H1 (cell line): ENCODE measurements around the gene ADAMTS17. TPM values are rescaled to one million over a fixed set of nuclear protein-coding genes. Genes with fewer than 3 reads are reported as not detected.

Experiments
- CTCF ChIA-PET: fragments of 300-600 bp; sonication (Branson Sonifier 250); formaldehyde crosslinking; loops from one replicate; lab custom pipeline; 2021; ENCODE audit not compliant: partially characterized antibody; lab: Charles Lee
- POLR2A ChIA-PET: fragments of 300-600 bp; sonication (Branson Sonifier 250); formaldehyde crosslinking; loops from one replicate; lab custom pipeline; 2021; ENCODE audit warnings: inconsistent platforms; ENCODE audit not compliant: partially characterized antibody; lab: Charles Lee
- DNase-seq, 2 experiments: peaks; one replicate each; pipeline versions ENCODE4 v3.0.0 to v3.0.0-alpha.2; 2010 to 2022; ENCODE audit warnings: low spot score in 2 of 2, low read depth in 1 of 2, mixed read lengths in 1 of 2
- FAIRE-seq: peaks from 2 replicates; lab custom pipeline; 2011; peaks lifted over from hg19 to GRCh38; lab: Jason Lieb, UNC
- H2AFZ ChIP-seq: 2 replicates; pipeline ENCODE4 v1.8.1; 2012; ENCODE audit warnings: low read length, inconsistent platforms
- H2AK5ac ChIP-seq: 2 replicates; pipeline ENCODE4 v1.6.1; 2013; ENCODE audit warnings: low read depth, low read length
- H2BK120ac ChIP-seq: replicated peaks from 2 replicates; pipeline ENCODE3; 2013; ENCODE audit warnings: low read depth, low read length, inconsistent platforms
- H2BK12ac ChIP-seq: 2 replicates; pipeline ENCODE4 v1.6.1; 2013; ENCODE audit warnings: low read depth, low read length
- H2BK15ac ChIP-seq: 2 replicates; pipeline ENCODE4 v1.6.1; 2013; ENCODE audit warnings: low read length
- H2BK20ac ChIP-seq: 2 replicates; pipeline ENCODE4 v1.6.1; 2013; ENCODE audit warnings: low read length
- H2BK5ac ChIP-seq: 2 replicates; pipeline ENCODE4 v1.6.1; 2013; ENCODE audit warnings: low read depth, low read length
- H3K14ac ChIP-seq: 2 replicates; pipeline ENCODE4 v1.6.1; 2013; ENCODE audit warnings: inconsistent platforms; ENCODE audit not compliant: insufficient read length
- H3K18ac ChIP-seq: 2 replicates; pipeline ENCODE4 v1.6.1; 2013; ENCODE audit warnings: low read length; ENCODE audit errors: extremely low read depth
- H3K23ac ChIP-seq: 2 replicates; pipeline ENCODE4 v1.6.1; 2013; ENCODE audit warnings: inconsistent platforms; ENCODE audit not compliant: insufficient read length
- H3K23me2 ChIP-seq: 2 replicates; pipeline ENCODE4 v1.6.1; 2013; ENCODE audit warnings: low read depth, low read length
- H3K27ac ChIP-seq: 2 replicates; pipeline ENCODE4 v1.6.1; 2011; ENCODE audit warnings: low read depth, low read length, inconsistent platforms
- H3K27me3 ChIP-seq, 4 experiments: replicated peaks in 1 of 4; 1 replicate in 1 of 4; 2 replicates in 3 of 4; pipeline versions ENCODE4 v1.6.1 to v1.8.1; 2011 to 2013; ENCODE audit warnings: low read length in 3 of 4, mild to moderate bottlenecking in 3 of 4, inconsistent platforms in 2 of 4, mixed read lengths in 2 of 4, moderate library complexity in 1 of 4; ENCODE audit not compliant: control insufficient read depth in 3 of 4, insufficient read depth in 3 of 4; ENCODE audit errors: extremely low read depth in 1 of 4
- H3K36me3 ChIP-seq, 4 experiments: 2 replicates each; pipeline versions ENCODE4 v1.6.1 to v1.8.1; 2011 to 2013; ENCODE audit warnings: mild to moderate bottlenecking in 4 of 4, low read length in 3 of 4, moderate library complexity in 2 of 4, control low read depth in 1 of 4, inconsistent platforms in 1 of 4; ENCODE audit not compliant: insufficient read depth in 4 of 4, control insufficient read depth in 2 of 4
- H3K4ac ChIP-seq: replicated peaks from 2 replicates; pipeline ENCODE3; 2013; ENCODE audit warnings: low read length, low read depth, mixed read lengths, inconsistent platforms; ENCODE audit not compliant: insufficient read length
- H3K4me1 ChIP-seq, 4 experiments: replicated peaks in 1 of 4; 1 replicate in 1 of 4; 2 replicates in 3 of 4; pipeline versions ENCODE4 v1.6.1 to v1.8.1; 2011 to 2013; ENCODE audit warnings: low read length in 3 of 4, inconsistent platforms in 2 of 4, mixed read lengths in 1 of 4; ENCODE audit not compliant: insufficient read depth in 4 of 4, control insufficient read depth in 3 of 4
- H3K4me2 ChIP-seq, 2 experiments: 2 replicates each; pipeline versions ENCODE4 v1.6.1 to v1.8.1; 2011 to 2013; ENCODE audit warnings: low read depth in 2 of 2, low read length in 2 of 2, control low read depth in 1 of 2, inconsistent platforms in 1 of 2, mild to moderate bottlenecking in 1 of 2; ENCODE audit not compliant: insufficient read depth in 1 of 2
- H3K4me3 ChIP-seq, 4 experiments: fragments of 200-600, 300-600 bp in 1 of 4; sonication (generic), shearing (Covaris generic), sonication (Bioruptor Twin) in 1 of 4; 2 replicates each; pipeline versions ENCODE4 v1.5.1 to v1.8.1; 2011 to 2016; ENCODE audit warnings: low read length in 4 of 4, low read depth in 3 of 4, control low read depth in 2 of 4, inconsistent platforms in 2 of 4, mild to moderate bottlenecking in 2 of 4, mixed read lengths in 1 of 4, moderate library complexity in 1 of 4; ENCODE audit not compliant: insufficient read depth in 2 of 4; ENCODE audit errors: extremely low read depth in 1 of 4
- H3K56ac ChIP-seq: replicated peaks from 2 replicates; pipeline ENCODE3; 2013; ENCODE audit warnings: low read depth, mild to moderate bottlenecking, mixed read lengths, low read length, inconsistent platforms; ENCODE audit not compliant: insufficient read length
- H3K79me1 ChIP-seq: 2 replicates; pipeline ENCODE4 v1.6.1; 2013; ENCODE audit warnings: low read depth, low read length, control low read depth
- H3K79me2 ChIP-seq, 2 experiments: 2 replicates each; pipeline versions ENCODE4 v1.6.1 to v1.8.1; 2012 to 2013; ENCODE audit warnings: low read length in 2 of 2, mild to moderate bottlenecking in 2 of 2, inconsistent platforms in 1 of 2; ENCODE audit not compliant: insufficient read depth in 2 of 2, control insufficient read depth in 1 of 2
- H3K9ac ChIP-seq, 4 experiments: replicated peaks in 1 of 4; 1 replicate in 1 of 4; 2 replicates in 3 of 4; pipeline versions ENCODE4 v1.6.1 to v1.8.1; 2011 to 2013; ENCODE audit warnings: low read depth in 3 of 4, low read length in 3 of 4, control low read depth in 2 of 4, mild to moderate bottlenecking in 2 of 4, moderate library complexity in 2 of 4, inconsistent platforms in 1 of 4; ENCODE audit errors: extremely low read depth in 1 of 4
- H3K9me3 ChIP-seq, 2 experiments: 2 replicates each; pipeline versions ENCODE4 v1.6.1 to v1.8.1; 2012 to 2013; ENCODE audit warnings: mild to moderate bottlenecking in 2 of 2, moderate library complexity in 2 of 2, control low read depth in 1 of 2, inconsistent platforms in 1 of 2, low read depth in 1 of 2, low read length in 1 of 2, mixed read lengths in 1 of 2; ENCODE audit not compliant: insufficient read depth in 2 of 2
- H4K20me1 ChIP-seq, 2 experiments: replicated peaks in 1 of 2; 2 replicates each; pipeline versions ENCODE3 to v1.8.1; 2011 to 2013; ENCODE audit warnings: inconsistent platforms in 2 of 2, low read length in 2 of 2, mild to moderate bottlenecking in 1 of 2; ENCODE audit not compliant: insufficient read depth in 2 of 2, control insufficient read depth in 1 of 2
- H4K5ac ChIP-seq: 2 replicates; pipeline ENCODE4 v1.6.1; 2013; ENCODE audit warnings: low read length, low read depth, mixed read lengths, inconsistent platforms; ENCODE audit not compliant: insufficient read length
- H4K8ac ChIP-seq: 2 replicates; pipeline ENCODE4 v1.8.0; 2013; ENCODE audit warnings: mild to moderate bottlenecking, moderate library complexity, low read length, inconsistent platforms; ENCODE audit not compliant: insufficient read depth; ENCODE audit errors: extremely low read depth
- H4K91ac ChIP-seq: replicated peaks from 2 replicates; pipeline ENCODE3; 2013; ENCODE audit warnings: low read length, mixed read lengths, inconsistent platforms; ENCODE audit not compliant: insufficient read length
- ASH2L ChIP-seq: fragments of 200-600, 300-600 bp; sonication (generic); IDR thresholded peaks from one replicate; pipeline ENCODE4 v1.7.1; 2017; ENCODE audit warnings: low read length
- CTBP2 ChIP-seq: IDR thresholded peaks from 2 replicates; pipeline ENCODE4 v1.7.0; 2011; ENCODE audit warnings: borderline replicate concordance, mild to moderate bottlenecking, moderate library complexity, mixed read lengths, low read length; ENCODE audit not compliant: insufficient read depth, insufficient read length
- EZH2 ChIP-seq: fragments of 200-600 bp; sonication (generic); IDR thresholded peaks from 2 replicates; pipeline ENCODE4 v1.7.1; 2012; ENCODE audit warnings: low read depth, mild to moderate bottlenecking, moderate library complexity, low read length, inconsistent platforms; ENCODE audit not compliant: severe bottlenecking
- KDM5A ChIP-seq: fragments of 200-600 bp; IDR thresholded peaks from 2 replicates; pipeline ENCODE4 v1.7.1; 2012; ENCODE audit warnings: mild to moderate bottlenecking, low read length, inconsistent platforms, mixed read lengths
- POLR2AphosphoS5 ChIP-seq: IDR thresholded peaks from 2 replicates; pipeline ENCODE4 v1.6.1; 2011; ENCODE audit warnings: low read depth, low read length
- POU5F1 ChIP-seq: IDR thresholded peaks from 2 replicates; pipeline ENCODE4 v1.6.1; 2011; ENCODE audit warnings: low read depth, mild to moderate bottlenecking, low read length, moderate library complexity
- RNF2 ChIP-seq: fragments of 200-900, 300-1000 bp; sonication (generic); IDR thresholded peaks from 2 replicates; pipeline ENCODE4 v1.7.1; 2016; ENCODE audit warnings: borderline replicate concordance, low read depth, mild to moderate bottlenecking, antibody characterized with exemption, low read length; ENCODE audit not compliant: poor library complexity, severe bottlenecking; ENCODE audit errors: missing control alignments
- RXRA ChIP-seq: IDR thresholded peaks from 2 replicates; pipeline ENCODE4 v1.6.1; 2011; ENCODE audit warnings: low read depth, mild to moderate bottlenecking, low read length, moderate library complexity; ENCODE audit not compliant: insufficient read depth
- SUZ12 ChIP-seq: fragments of 200-600 bp; sonication (generic); IDR thresholded peaks from 2 replicates; pipeline ENCODE4 v1.6.1; 2012; ENCODE audit warnings: mild to moderate bottlenecking, inconsistent platforms, low read length, moderate library complexity, mixed read lengths
- ZNF274 ChIP-seq: IDR thresholded peaks from 2 replicates; pipeline ENCODE4 v1.7.0; 2012; ENCODE audit warnings: low read length, borderline replicate concordance; ENCODE audit errors: extremely low read depth
- WGBS, 2 experiments: shearing (Covaris generic) in 1 of 2; methylation state at CpG; one replicate each; pipeline versions ENCODE4 v1.1.6 to v1.1.7; 2013 to 2015; ENCODE audit warnings: low lambda C conversion rate in 2 of 2, mixed read lengths in 2 of 2, inconsistent platforms in 1 of 2, low coverage in 1 of 2, missing lambda C conversion rate in 1 of 2; ENCODE audit not compliant: insufficient replicate concordance in 2 of 2, insufficient coverage in 1 of 2, insufficient read length in 1 of 2; ENCODE audit errors: extremely low coverage in 1 of 2, missing lambda C conversion rate in 1 of 2; 5-methylcytosine and 5-hydroxymethylcytosine counted together
- polyA plus RNA-seq, 7 experiments: library from polyadenylated mRNA; depleted of rRNA in 3 of 7; stranded (reverse) in 5 of 7; unstranded in 2 of 7; fragments of >200 nt in 5 of 7; fragments of 200-250 nt in 2 of 7; gene quantifications; 1 replicate in 5 of 7; 2 replicates in 1 of 7; 4 replicates in 1 of 7; pipeline versions ENCODE4 v1.2.1 to v1.2.3, GENCODE V29; 2011 to 2013; ENCODE audit warnings: missing spikeins in 2 of 7, mixed read lengths in 2 of 7
- total RNA-seq: library from RNA; stranded (reverse); fragmentation: NEBNext Ultra II Directional; extraction: Animal tissue kit (Norgen Biotek cat#: 25700); gene quantifications from 2 replicates; pipeline ENCODE4 v1.2.1, GENCODE V29; 2021
- TF ChIP-seq, protein P1 (sequence below), 3 experiments: IDR thresholded peaks; 1 replicate in 2 of 3; 2 replicates in 1 of 3; pipeline versions ENCODE4 v1.5.1 to v1.6.1; 2011; ENCODE audit warnings: low read length in 3 of 3, mild to moderate bottlenecking in 3 of 3, inconsistent platforms in 2 of 3, low read depth in 1 of 3, moderate library complexity in 1 of 3; ENCODE audit not compliant: insufficient read depth in 1 of 3; ENCODE audit errors: control extremely low read depth in 1 of 3

ADAMTS17 gene
- total and polyA plus RNA-seq, 2 of the 8 experiments (the other 6 are each of a cell fraction or from before 2014, with no cell fraction given), result 0.51 to 1.7 TPM

DNA sequence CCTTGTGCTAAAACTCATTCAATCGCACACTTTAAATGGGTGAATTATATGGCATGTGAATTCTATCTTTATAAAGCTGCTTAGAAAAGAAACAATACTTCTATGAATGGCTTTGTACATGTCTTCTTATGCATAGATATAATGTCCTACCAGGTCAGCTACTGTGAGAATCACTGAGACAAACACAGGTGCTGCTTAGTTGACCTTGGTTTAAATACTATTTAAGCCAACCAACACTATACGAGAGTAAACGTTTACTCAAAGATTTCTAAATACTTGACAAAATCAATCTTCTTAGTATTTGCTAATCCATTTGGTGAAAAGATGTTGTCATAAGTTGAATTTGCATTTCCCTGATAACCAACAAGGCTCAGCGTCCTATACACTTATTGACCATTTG is 260.3 kb downstream of the ADAMTS17 start:
- Histone ChIP-seq H3K4me1 (no peaks in the 10 kb centered on the region), H3K56ac (no peak overlapping the region), H2BK20ac (no peak overlapping the region), H3K4me3 (no peak overlapping the region), H2BK12ac (no peak overlapping the region), H3K23me2 (no peaks in the 10 kb centered on the region), H3K79me2 (no peaks in the 10 kb centered on the region), H3K4ac (no peak overlapping the region), H4K20me1 (no peaks in the 10 kb centered on the region), H4K91ac (no peak overlapping the region), H3K79me1 (no peaks in the 10 kb centered on the region), H3K27me3 (no peaks in the 10 kb centered on the region), H3K14ac (no peak overlapping the region), H3K9me3 (peaks cover 0 to 5% of the 10 kb centered on the region in 2 experiments; a peak in 1 of 4 replicates), H3K36me3 (no peaks in the 10 kb centered on the region), H2AFZ (no peak overlapping the region), H4K8ac (no peak overlapping the region), H4K5ac (no peak overlapping the region), H3K9ac (no peak overlapping the region), H3K4me2 (no peak overlapping the region), H3K23ac (no peak overlapping the region), H2BK5ac (no peak overlapping the region), H3K18ac (no peak overlapping the region), H2BK120ac (no peak overlapping the region), H2AK5ac (no peak overlapping the region), H2BK15ac (no peak overlapping the region), H3K27ac (no peak overlapping the region)
- TF ChIP-seq CTBP2 (no peak), RNF2 (no peak), POU5F1 (no peak), RXRA (no peak), EZH2 (no peak), SUZ12 (no peak), ASH2L (no peak), KDM5A (no peak), POLR2AphosphoS5 (no peak), ZNF274 (no peak)
- TF ChIP-seq, protein P1, sequence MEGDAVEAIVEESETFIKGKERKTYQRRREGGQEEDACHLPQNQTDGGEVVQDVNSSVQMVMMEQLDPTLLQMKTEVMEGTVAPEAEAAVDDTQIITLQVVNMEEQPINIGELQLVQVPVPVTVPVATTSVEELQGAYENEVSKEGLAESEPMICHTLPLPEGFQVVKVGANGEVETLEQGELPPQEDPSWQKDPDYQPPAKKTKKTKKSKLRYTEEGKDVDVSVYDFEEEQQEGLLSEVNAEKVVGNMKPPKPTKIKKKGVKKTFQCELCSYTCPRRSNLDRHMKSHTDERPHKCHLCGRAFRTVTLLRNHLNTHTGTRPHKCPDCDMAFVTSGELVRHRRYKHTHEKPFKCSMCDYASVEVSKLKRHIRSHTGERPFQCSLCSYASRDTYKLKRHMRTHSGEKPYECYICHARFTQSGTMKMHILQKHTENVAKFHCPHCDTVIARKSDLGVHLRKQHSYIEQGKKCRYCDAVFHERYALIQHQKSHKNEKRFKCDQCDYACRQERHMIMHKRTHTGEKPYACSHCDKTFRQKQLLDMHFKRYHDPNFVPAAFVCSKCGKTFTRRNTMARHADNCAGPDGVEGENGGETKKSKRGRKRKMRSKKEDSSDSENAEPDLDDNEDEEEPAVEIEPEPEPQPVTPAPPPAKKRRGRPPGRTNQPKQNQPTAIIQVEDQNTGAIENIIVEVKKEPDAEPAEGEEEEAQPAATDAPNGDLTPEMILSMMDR (IDR thresholded peaks at IDR 0.05; ENCODE audit: control extremely low read depth in 1 of 3, insufficient read depth in 1 of 3, low read depth in 1 of 3, low read length in 3 of 3), result no peak
- FAIRE-seq (no peak), DNase-seq (no peak)
- 90% methylated on average over 4 of the region's 4 CpGs; no CpG with 5 or more reads in 1 of the 2 experiments for WGBS, 2 experiments
- CTCF ChIA-PET, result interaction anchor here (0.6 to 1.2 kb wide), 2 partner anchors 9 to 905 kb away, joined by 3 read pairs; no protein-coding TSS in a partner anchor
- POLR2A ChIA-PET, result no interaction called here
